Measurements from ENCODE around the gene UQCC2. TPM values are rescaled to one million over a fixed set of nuclear protein-coding genes. Genes with fewer than 3 reads are reported as not detected.

The UQCC2 gene
- total RNA-seq, 1 donor from 2014 or later = 48.7 TPM

DNA sequence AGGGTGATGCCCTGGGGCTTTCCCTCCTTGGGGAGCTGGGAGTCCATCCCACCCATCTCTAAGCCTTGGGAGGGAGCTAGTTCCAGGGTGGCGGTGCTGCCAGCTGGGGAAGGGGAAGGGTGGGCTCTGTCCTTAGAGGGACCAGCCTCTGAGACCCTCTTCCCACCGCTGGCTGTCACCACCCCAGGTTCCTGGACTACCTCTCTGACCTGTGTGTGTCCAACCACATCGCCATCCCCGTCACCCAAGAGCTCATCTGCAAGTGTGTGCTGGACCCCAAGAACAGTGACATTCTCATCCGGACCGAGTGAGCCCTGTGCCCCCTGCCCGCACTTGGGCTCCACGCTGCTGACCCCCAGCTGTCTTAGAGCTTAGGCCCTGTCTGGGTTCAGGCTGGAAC, 43.2 kb downstream of the UQCC2 start:
- peaks cover 3% of the 10 kb centered on the region for H3K9me3 Mint-ChIP-seq (ENCODE audit: unreplicated experiment)
- DNase-seq = no peak
- peaks cover 1% of the 10 kb centered on the region for H3K4me1 Mint-ChIP-seq (ENCODE audit: low read depth, unreplicated experiment)
- H3K36me3 Mint-ChIP-seq (ENCODE audit: unreplicated experiment) = no peaks in the 10 kb centered on the region
- no peak overlapping the region for H3K4me3 Mint-ChIP-seq (ENCODE audit: unreplicated experiment)
- H3K27me3 Mint-ChIP-seq (ENCODE audit: unreplicated experiment) = peaks cover 2% of the 10 kb centered on the region
- H3K27ac Mint-ChIP-seq (ENCODE audit: unreplicated experiment) = no peak overlapping the region
- TF ChIP-seq, protein P1, sequence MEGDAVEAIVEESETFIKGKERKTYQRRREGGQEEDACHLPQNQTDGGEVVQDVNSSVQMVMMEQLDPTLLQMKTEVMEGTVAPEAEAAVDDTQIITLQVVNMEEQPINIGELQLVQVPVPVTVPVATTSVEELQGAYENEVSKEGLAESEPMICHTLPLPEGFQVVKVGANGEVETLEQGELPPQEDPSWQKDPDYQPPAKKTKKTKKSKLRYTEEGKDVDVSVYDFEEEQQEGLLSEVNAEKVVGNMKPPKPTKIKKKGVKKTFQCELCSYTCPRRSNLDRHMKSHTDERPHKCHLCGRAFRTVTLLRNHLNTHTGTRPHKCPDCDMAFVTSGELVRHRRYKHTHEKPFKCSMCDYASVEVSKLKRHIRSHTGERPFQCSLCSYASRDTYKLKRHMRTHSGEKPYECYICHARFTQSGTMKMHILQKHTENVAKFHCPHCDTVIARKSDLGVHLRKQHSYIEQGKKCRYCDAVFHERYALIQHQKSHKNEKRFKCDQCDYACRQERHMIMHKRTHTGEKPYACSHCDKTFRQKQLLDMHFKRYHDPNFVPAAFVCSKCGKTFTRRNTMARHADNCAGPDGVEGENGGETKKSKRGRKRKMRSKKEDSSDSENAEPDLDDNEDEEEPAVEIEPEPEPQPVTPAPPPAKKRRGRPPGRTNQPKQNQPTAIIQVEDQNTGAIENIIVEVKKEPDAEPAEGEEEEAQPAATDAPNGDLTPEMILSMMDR (IDR thresholded peaks at IDR 0.05; ENCODE audit: partially characterized antibody, unreplicated experiment) = no peak

DNA sequence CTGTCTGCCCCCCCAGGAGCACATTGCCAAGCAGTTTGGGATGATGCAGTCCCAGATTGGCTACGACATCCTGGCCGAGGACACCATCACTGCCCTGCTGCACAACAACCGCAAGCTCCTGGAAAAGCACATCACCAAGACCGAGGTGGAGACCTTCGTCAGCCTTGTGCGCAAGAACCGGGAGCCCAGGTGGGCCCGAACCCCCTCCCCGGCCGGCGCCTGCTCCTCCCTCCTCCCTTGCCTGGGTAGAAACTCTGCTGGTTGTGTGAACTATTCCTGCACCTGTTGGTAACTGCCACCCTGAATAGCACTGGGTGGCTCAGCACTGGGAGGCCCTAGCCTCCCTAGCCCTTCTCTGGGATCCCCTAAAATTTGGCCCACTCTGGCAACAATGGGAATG, 43.7 kb downstream of the UQCC2 start:
- Mint-ChIP-seq H3K27me3 (ENCODE audit: unreplicated experiment) (no peaks in the 10 kb centered on the region), H3K4me3 (ENCODE audit: unreplicated experiment) (no peak overlapping the region), H3K4me1 (ENCODE audit: low read depth, unreplicated experiment) (peaks cover 1% of the 10 kb centered on the region), H3K36me3 (ENCODE audit: unreplicated experiment) (no peaks in the 10 kb centered on the region), H3K27ac (ENCODE audit: unreplicated experiment) (no peak overlapping the region), H3K9me3 (ENCODE audit: unreplicated experiment) (peaks cover 3% of the 10 kb centered on the region)
- TF ChIP-seq, protein P1 (IDR thresholded peaks at IDR 0.05; ENCODE audit: partially characterized antibody, unreplicated experiment) = no peak
- DNase-seq = no peak

DNA sequence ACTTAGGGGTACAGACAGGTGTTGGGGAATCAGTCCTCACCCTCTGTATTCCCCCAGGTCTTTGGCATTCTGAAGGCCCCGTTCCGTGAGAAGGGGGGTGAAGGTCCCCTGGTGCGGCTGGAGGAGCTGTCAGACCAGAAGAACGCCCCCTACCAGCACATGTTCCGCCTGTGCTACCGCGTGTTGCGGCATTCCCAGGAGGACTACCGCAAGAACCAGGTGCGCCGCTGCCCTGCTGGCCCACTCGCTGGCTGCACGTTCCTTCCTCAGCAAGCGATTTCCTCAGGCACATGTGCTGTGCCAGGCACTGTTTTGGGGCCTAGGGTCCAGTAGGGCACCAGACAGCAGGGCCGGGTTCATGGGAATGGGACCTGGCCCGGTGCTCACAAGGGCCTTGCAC, 44.4 kb downstream of the UQCC2 start:
- Mint-ChIP-seq H3K36me3 (ENCODE audit: unreplicated experiment) (no peaks in the 10 kb centered on the region), H3K4me3 (ENCODE audit: unreplicated experiment) (no peak overlapping the region), H3K27ac (ENCODE audit: unreplicated experiment) (no peak overlapping the region), H3K9me3 (ENCODE audit: unreplicated experiment) (peaks cover 3% of the 10 kb centered on the region), H3K27me3 (ENCODE audit: unreplicated experiment) (peaks cover under 1% of the 10 kb centered on the region), H3K4me1 (ENCODE audit: low read depth, unreplicated experiment) (peaks cover 1% of the 10 kb centered on the region)
- TF ChIP-seq, protein P1 (IDR thresholded peaks at IDR 0.05; ENCODE audit: partially characterized antibody, unreplicated experiment) = no peak
- no peak for DNase-seq

DNA sequence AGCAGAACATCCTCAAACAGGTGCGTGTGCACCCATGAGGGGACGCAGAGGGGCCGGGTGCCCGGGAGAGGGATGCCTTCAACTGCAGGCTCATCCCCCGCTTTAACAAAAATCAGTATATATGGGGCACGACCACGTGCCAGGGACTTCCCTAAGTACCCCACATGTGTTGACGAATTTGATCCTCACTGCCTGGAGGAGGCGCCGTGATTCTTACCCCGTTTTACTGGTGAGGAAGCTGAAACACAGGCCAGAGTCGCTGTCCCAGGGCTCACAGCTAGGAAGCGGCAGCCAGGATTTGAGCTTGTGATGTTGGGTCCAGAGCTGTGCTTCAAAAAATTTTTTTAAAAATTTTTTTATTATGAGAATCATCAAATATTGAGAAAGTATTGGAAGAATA, 45.5 kb downstream of the UQCC2 start:
- no peak for DNase-seq
- H3K4me3 Mint-ChIP-seq (ENCODE audit: unreplicated experiment) = no peak overlapping the region
- no peak overlapping the region for H3K27ac Mint-ChIP-seq (ENCODE audit: unreplicated experiment)
- H3K36me3 Mint-ChIP-seq (ENCODE audit: unreplicated experiment) = no peaks in the 10 kb centered on the region
- peaks cover 2% of the 10 kb centered on the region for H3K27me3 Mint-ChIP-seq (ENCODE audit: unreplicated experiment)
- H3K9me3 Mint-ChIP-seq (ENCODE audit: unreplicated experiment) = peaks cover 3% of the 10 kb centered on the region
- peaks cover 1% of the 10 kb centered on the region for H3K4me1 Mint-ChIP-seq (ENCODE audit: low read depth, unreplicated experiment)
- TF ChIP-seq, protein P1 (IDR thresholded peaks at IDR 0.05; ENCODE audit: partially characterized antibody, unreplicated experiment) = no peak

DNA sequence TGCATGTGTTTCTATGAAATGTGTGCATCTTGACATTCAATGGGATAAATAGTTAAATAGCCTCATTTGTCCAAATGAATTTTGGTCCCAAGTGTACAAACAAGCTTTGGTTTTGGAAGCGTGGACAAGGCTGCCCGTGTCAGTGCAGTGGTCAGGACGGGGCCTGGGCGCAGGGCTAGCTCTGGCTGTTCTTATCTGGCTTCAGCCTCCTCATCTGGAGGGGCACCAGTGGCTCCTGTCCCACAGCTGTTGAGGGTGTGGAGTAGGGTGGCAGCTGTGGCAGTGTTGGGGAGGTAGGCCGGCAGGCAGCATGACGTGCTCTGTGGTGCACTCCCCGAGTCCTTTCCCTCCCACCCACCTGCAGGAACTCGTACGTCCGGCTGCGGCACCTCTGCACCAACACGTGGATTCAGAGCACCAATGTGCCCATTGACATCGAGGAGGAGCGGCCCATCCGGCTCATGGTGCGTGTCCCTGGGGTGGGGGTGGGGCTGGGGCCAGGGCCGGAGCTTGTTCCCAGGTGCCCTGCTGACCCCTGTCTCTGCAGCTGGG, 46.9 kb downstream of the UQCC2 start:
- peaks cover 4% of the 10 kb centered on the region for H3K27me3 Mint-ChIP-seq (ENCODE audit: unreplicated experiment)
- H3K4me1 Mint-ChIP-seq (ENCODE audit: low read depth, unreplicated experiment) = peaks cover 4% of the 10 kb centered on the region
- H3K36me3 Mint-ChIP-seq (ENCODE audit: unreplicated experiment) = no peaks in the 10 kb centered on the region
- TF ChIP-seq, protein P1 (IDR thresholded peaks at IDR 0.05; ENCODE audit: partially characterized antibody, unreplicated experiment) = no peak
- H3K27ac Mint-ChIP-seq (ENCODE audit: unreplicated experiment) = no peak overlapping the region
- DNase-seq = no peak
- no peak overlapping the region for H3K4me3 Mint-ChIP-seq (ENCODE audit: unreplicated experiment)
- no peaks in the 10 kb centered on the region for H3K9me3 Mint-ChIP-seq (ENCODE audit: unreplicated experiment)
